Endothelial cell of umbilical vein (primary cell): Measurements from ENCODE around the gene PPP1R2C. TPM values are rescaled to one million over a fixed set of nuclear protein-coding genes. Genes with fewer than 3 reads are reported as not detected.
A peak's percentile ranks its signal among the peaks of the same experiment; 100 is the strongest.

Source experiments
- BruUV-seq: library from RNA; stranded (reverse); fragments of 400-500 nt; replicated peaks from 2 replicates; lab custom pipeline; 2021; lab: Mats Ljungman, UMichigan
- CTCF ChIA-PET: fragments of 300-600, 350-600 bp; sonication (Branson Sonifier 250); formaldehyde crosslinking; loops from one replicate; lab custom pipeline; 2021; ENCODE audit warnings: antibody characterized with exemption, inconsistent platforms; lab: Charles Lee
- POLR2A ChIA-PET: fragments of 300-600, 350-600 bp; sonication (Branson Sonifier 250); formaldehyde crosslinking; loops from one replicate; lab custom pipeline; 2021; ENCODE audit warnings: antibody characterized with exemption, inconsistent platforms; lab: Charles Lee
- DNase-seq: peaks from one replicate; pipeline ENCODE4 v3.0.0-alpha.2; 2011; ENCODE audit warnings: low read depth, low spot score
- FAIRE-seq: peaks from 2 replicates; lab custom pipeline; 2011; peaks lifted over from hg19 to GRCh38; lab: Jason Lieb, UNC
- H2AFZ ChIP-seq: 2 replicates; pipeline ENCODE4 v1.6.0; 2012; ENCODE audit warnings: low read depth, low read length, control low read depth, inconsistent platforms
- H3K27ac ChIP-seq: 2 replicates; pipeline ENCODE4 v1.5.1; 2011; ENCODE audit warnings: low read depth, mild to moderate bottlenecking, control low read depth, low read length, moderate library complexity; ENCODE audit not compliant: insufficient read depth
- H3K27me3 ChIP-seq, 2 experiments: 2 replicates each; pipeline versions ENCODE4 v1.6.0 to v1.6.1; 2011; ENCODE audit warnings: low read length in 2 of 2, mixed read lengths in 1 of 2; ENCODE audit not compliant: control insufficient read depth in 2 of 2, insufficient read depth in 2 of 2
- H3K36me3 ChIP-seq, 2 experiments: 2 replicates in 1 of 2; 3 replicates in 1 of 2; pipeline ENCODE4 v1.5.1; 2011; ENCODE audit warnings: low read length in 2 of 2, mild to moderate bottlenecking in 1 of 2, moderate library complexity in 1 of 2; ENCODE audit not compliant: control insufficient read depth in 2 of 2, insufficient read depth in 2 of 2; ENCODE audit errors: extremely low read depth in 1 of 2
- H3K4me1 ChIP-seq: 3 replicates; pipeline ENCODE4 v1.5.1; 2011; ENCODE audit warnings: mild to moderate bottlenecking, low read length; ENCODE audit not compliant: control insufficient read depth, insufficient read depth; ENCODE audit errors: extremely low read depth
- H3K4me2 ChIP-seq: 2 replicates; pipeline ENCODE4 v1.6.1; 2011; ENCODE audit warnings: low read length, control low read depth, mixed read lengths; ENCODE audit not compliant: insufficient read depth
- H3K4me3 ChIP-seq, 3 experiments: fragments of 200-600 bp in 1 of 3; sonication (generic), shearing (Covaris generic) in 1 of 3; replicated peaks in 1 of 3; 2 replicates each; pipeline ENCODE4 v1.5.1; 2011 to 2016; ENCODE audit warnings: control low read depth in 3 of 3, low read length in 3 of 3, mild to moderate bottlenecking in 2 of 3, inconsistent platforms in 1 of 3, low read depth in 1 of 3, moderate library complexity in 1 of 3; ENCODE audit not compliant: insufficient read depth in 1 of 3
- H3K79me2 ChIP-seq: 2 replicates; pipeline ENCODE4 v1.6.0; 2012; ENCODE audit warnings: low read length, inconsistent platforms; ENCODE audit not compliant: control insufficient read depth, insufficient read depth
- H3K9ac ChIP-seq: replicated peaks from 2 replicates; pipeline ENCODE3; 2011; ENCODE audit warnings: low read length, control low read depth; ENCODE audit not compliant: insufficient read depth; ENCODE audit errors: extremely low read depth
- H3K9me1 ChIP-seq: replicated peaks from 3 replicates; pipeline ENCODE4 v1.6.0; 2011; ENCODE audit warnings: mild to moderate bottlenecking, low read length; ENCODE audit not compliant: control insufficient read depth, insufficient read depth; ENCODE audit errors: extremely low read depth
- H3K9me3 ChIP-seq: replicated peaks from 2 replicates; pipeline ENCODE4 v1.5.1; 2012; ENCODE audit warnings: low read length, inconsistent platforms; ENCODE audit not compliant: control insufficient read depth, insufficient read depth
- H4K20me1 ChIP-seq: replicated peaks from 2 replicates; pipeline ENCODE3; 2011; ENCODE audit warnings: mild to moderate bottlenecking, low read length; ENCODE audit not compliant: control insufficient read depth, insufficient read depth; ENCODE audit errors: extremely low read depth
- CTCF ChIP-seq, 2 donors: IDR thresholded peaks; 1 replicate in 1 of 2; 2 replicates in 1 of 2; pipeline ENCODE4 v1.5.1; 2011; ENCODE audit warnings: low read length in 2 of 2, mild to moderate bottlenecking in 2 of 2, moderate library complexity in 2 of 2, control low read depth in 1 of 2, inconsistent platforms in 1 of 2, low read depth in 1 of 2; ENCODE audit not compliant: insufficient read depth in 1 of 2; ENCODE audit errors: extremely low read depth in 1 of 2
- FOS ChIP-seq: IDR thresholded peaks from 2 replicates; pipeline ENCODE4 v1.6.1; 2011; ENCODE audit warnings: mild to moderate bottlenecking, low read length, moderate library complexity, borderline replicate concordance; ENCODE audit not compliant: insufficient read depth
- GATA2 ChIP-seq: IDR thresholded peaks from 2 replicates; pipeline ENCODE4 v1.7.0; 2011; ENCODE audit warnings: low read depth, mild to moderate bottlenecking, moderate library complexity, mixed read lengths, low read length; ENCODE audit not compliant: insufficient read length, insufficient read depth
- JUN ChIP-seq: IDR thresholded peaks from 2 replicates; pipeline ENCODE4 v1.6.1; 2011; ENCODE audit warnings: borderline replicate concordance, low read depth; ENCODE audit not compliant: insufficient read length, insufficient read depth
- MAX ChIP-seq: IDR thresholded peaks from 2 replicates; pipeline ENCODE4 v1.6.1; 2011; ENCODE audit not compliant: insufficient read depth, insufficient read length
- MYC ChIP-seq: IDR thresholded peaks from one replicate; pipeline ENCODE4 v1.6.1; 2011; ENCODE audit warnings: mild to moderate bottlenecking, low read depth, low read length
- POLR2A ChIP-seq: IDR thresholded peaks from 2 replicates; pipeline ENCODE4 v1.6.1; 2012; ENCODE audit warnings: low read depth, mild to moderate bottlenecking, control low read depth, low read length
- POLR2AphosphoS5 ChIP-seq: IDR thresholded peaks from 2 replicates; pipeline ENCODE4 v1.6.1; 2012; ENCODE audit warnings: low read depth, mild to moderate bottlenecking, control low read depth, low read length, moderate library complexity; ENCODE audit not compliant: insufficient read depth
- dilution Hi-C: fragments of 300-500 bp; cut with MboI; formaldehyde crosslinking; loops from one replicate; pipeline ENCODE4 v1.15.0; 2019; ENCODE audit warnings: low sequenced_read_pairs; ENCODE audit not compliant: extremely low pct_ligation_motif_present
- intact Hi-C: fragments of 100-400 bp; cut with micrococcal nuclease; formaldehyde crosslinking; loops from one replicate; pipeline ENCODE4 v1.10.0; 2022
- polyA plus RNA-seq, 4 experiments: library from polyadenylated mRNA; depleted of rRNA in 3 of 4; stranded (reverse) in 3 of 4; unstranded in 1 of 4; fragments of >200 nt; gene quantifications; 2 replicates each; pipeline versions ENCODE4 v1.2.1 to v1.2.3, GENCODE V29; 2011 to 2012; ENCODE audit warnings: missing spikeins in 1 of 4
- total RNA-seq: library from RNA; stranded (reverse); gene quantifications from 2 replicates; pipeline ENCODE4 v1.2.3, GENCODE V29; 2021

The PPP1R2C gene
- total and polyA plus RNA-seq, 2 donors (not counting 3 experiments of a cell fraction or from before 2014, with no cell fraction given): not detected

GRCh38 chrX:42776195-42776594 is 1.8 kb downstream of the PPP1R2C start:
- no peak overlapping the region for H3K4me3 ChIP-seq
- TF ChIP-seq CTCF (IDR thresholded peaks at IDR 0.05; ENCODE audit: extremely low read depth in 1 of 2, insufficient read depth in 1 of 2, low read depth in 1 of 2, low read length in 2 of 2) (no peak), GATA2 (peak; percentile 88), FOS (peak; percentile 59), MAX (no peak), JUN (peak; percentile 69), POLR2AphosphoS5 (peak; percentile 36), POLR2A (no peak), MYC (no peak)
- no peaks in the 10 kb centered on the region for H3K36me3 ChIP-seq
- POLR2A ChIA-PET: no interaction called here
- H3K4me2 ChIP-seq: no peak overlapping the region
- no peaks in the 10 kb centered on the region for H4K20me1 ChIP-seq
- DNase-seq: peak; percentile 88
- dilution Hi-C loops (no loop called here), intact Hi-C loops (no loop called here)
- no peaks in the 10 kb centered on the region for H3K9me3 ChIP-seq
- CTCF ChIA-PET: interaction anchor here (0.9 kb wide), 1 partner anchor 146 kb away, joined by 3 read pairs; no protein-coding TSS in a partner anchor
- H3K4me1 ChIP-seq: peaks cover 10% of the 10 kb centered on the region
- peak; percentile 98 for FAIRE-seq
- H3K79me2 ChIP-seq: no peaks in the 10 kb centered on the region
- H3K27me3 ChIP-seq: no peaks in the 10 kb centered on the region
- H3K9ac ChIP-seq: no peak overlapping the region
- no peaks in the 10 kb centered on the region for H3K9me1 ChIP-seq
- H3K27ac ChIP-seq: no peak overlapping the region
- H2AFZ ChIP-seq: no peak overlapping the region
- BruUV-seq: no TSS peak
